ENCODE measurements around the gene P2RX7. TPM values are rescaled to one million over a fixed set of nuclear protein-coding genes. Genes with fewer than 3 reads are reported as not detected.

The P2RX7 gene
- total and polyA plus RNA-seq, 2 experiments from 2014 or later, result 0.90 to 1.7 TPM

DNA sequence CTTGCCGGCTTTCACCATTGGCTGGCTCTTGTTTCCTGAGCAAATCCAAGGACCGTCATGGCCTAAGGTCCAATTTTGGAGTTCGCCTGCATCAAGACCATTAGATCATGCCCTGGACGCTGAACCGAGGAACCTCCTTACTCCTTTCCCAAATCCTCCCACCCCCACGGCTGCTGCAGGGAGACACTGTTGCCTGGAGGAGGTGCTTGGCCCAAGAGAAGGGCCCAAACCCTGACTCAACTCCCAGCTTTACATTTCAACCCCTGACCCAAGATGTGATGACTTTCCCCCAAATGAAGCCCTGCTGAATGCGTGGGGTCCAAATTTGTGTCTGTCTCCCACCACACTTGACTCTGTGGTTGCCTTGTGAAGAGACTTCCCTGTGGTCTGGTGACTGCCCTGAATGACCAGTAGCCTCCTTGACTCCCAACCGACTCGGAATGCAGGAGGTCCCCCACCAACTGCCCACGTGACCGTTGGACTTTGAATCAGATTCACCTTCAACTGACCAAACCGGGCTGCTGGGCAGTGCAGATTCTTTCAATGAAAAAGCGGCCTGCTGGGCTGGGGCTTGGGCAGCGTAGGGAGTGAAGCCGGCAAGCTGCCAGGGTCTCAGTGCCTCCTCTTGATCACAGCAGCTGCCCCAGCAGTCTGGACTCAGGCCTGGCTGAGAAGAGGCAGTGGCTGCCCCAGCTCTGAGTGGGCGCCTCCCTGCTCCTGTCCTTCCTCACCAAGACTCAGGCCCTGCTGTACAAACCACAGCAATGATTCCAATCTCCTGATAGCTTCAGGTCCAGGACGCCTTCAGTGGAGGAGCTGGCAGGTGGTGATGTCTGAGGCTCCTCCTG lies 46.9 kb upstream of the P2RX7 start:
- no peaks in the 10 kb centered on the region for H3K9me2 ChIP-seq (replicated peaks; ENCODE audit: insufficient read depth)
- no peak overlapping the region for H2AFZ ChIP-seq
- no peak overlapping the region for H3K4me2 ChIP-seq
- WGBS (ENCODE audit: low lambda C conversion rate, missing lambda C conversion rate), result 92% methylated on average over 17 of the region's 17 CpGs
- no peak overlapping the region for H3K4me3 ChIP-seq
- no peaks in the 10 kb centered on the region for H3K27me3 ChIP-seq
- no peak for DNase-seq (ENCODE audit: low spot score)
- no peaks in the 10 kb centered on the region for H3K36me3 ChIP-seq (replicated peaks; ENCODE audit: insufficient read depth, low read depth)
- no peaks in the 10 kb centered on the region for H3K9me3 ChIP-seq (ENCODE audit: low read depth)
- H3K79me2 ChIP-seq, result no peaks in the 10 kb centered on the region
- no peaks in the 10 kb centered on the region for H4K20me1 ChIP-seq (ENCODE audit: insufficient read depth, poor library complexity, severe bottlenecking)
- H3K27ac ChIP-seq, result no peak overlapping the region
- no peaks in the 10 kb centered on the region for H3K4me1 ChIP-seq (ENCODE audit: insufficient read depth)
- TF ChIP-seq, protein P1, sequence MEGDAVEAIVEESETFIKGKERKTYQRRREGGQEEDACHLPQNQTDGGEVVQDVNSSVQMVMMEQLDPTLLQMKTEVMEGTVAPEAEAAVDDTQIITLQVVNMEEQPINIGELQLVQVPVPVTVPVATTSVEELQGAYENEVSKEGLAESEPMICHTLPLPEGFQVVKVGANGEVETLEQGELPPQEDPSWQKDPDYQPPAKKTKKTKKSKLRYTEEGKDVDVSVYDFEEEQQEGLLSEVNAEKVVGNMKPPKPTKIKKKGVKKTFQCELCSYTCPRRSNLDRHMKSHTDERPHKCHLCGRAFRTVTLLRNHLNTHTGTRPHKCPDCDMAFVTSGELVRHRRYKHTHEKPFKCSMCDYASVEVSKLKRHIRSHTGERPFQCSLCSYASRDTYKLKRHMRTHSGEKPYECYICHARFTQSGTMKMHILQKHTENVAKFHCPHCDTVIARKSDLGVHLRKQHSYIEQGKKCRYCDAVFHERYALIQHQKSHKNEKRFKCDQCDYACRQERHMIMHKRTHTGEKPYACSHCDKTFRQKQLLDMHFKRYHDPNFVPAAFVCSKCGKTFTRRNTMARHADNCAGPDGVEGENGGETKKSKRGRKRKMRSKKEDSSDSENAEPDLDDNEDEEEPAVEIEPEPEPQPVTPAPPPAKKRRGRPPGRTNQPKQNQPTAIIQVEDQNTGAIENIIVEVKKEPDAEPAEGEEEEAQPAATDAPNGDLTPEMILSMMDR (IDR thresholded peaks at IDR 0.05; ENCODE audit: poor library complexity), result no peak
- no peak for TF ChIP-seq EZH2phosphoT487 (IDR thresholded peaks at IDR 0.05; ENCODE audit: low read depth, severe bottlenecking, unreplicated experiment)
- TF ChIP-seq EZH2 (IDR thresholded peaks at IDR 0.05; ENCODE audit: borderline replicate concordance), result no peak

DNA sequence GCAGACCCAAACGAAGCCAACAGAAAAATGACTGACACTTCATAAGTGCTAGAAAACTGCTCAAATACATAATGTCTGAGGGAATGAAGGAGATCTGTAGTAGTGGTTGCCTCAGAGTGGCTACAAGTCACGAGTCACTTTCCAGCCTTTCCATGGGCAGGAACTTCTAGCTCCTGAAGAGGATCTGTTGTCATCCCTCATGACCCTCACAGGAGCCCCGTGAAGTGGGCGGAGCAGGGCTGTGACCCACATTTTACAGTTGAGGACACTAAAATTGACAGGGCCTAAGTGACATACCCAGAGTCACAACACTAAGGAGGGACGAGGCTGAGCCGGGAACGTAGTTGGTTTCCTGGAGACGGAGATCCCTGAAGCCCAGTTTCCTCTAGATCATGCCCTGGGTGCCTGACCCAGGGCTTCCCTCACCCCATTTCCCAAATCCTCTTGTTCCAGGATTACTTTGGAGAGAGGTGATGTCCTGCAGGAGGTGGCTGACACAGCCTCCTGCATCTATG lies 45.8 kb upstream of the P2RX7 start:
- Histone ChIP-seq H2AFZ (no peak overlapping the region), H3K9me2 (replicated peaks; ENCODE audit: insufficient read depth) (no peaks in the 10 kb centered on the region), H3K9me3 (ENCODE audit: low read depth) (no peaks in the 10 kb centered on the region), H3K4me3 (no peak overlapping the region), H3K4me2 (no peak overlapping the region), H3K27ac (no peak overlapping the region), H3K36me3 (replicated peaks; ENCODE audit: insufficient read depth, low read depth) (no peaks in the 10 kb centered on the region), H3K4me1 (ENCODE audit: insufficient read depth) (no peaks in the 10 kb centered on the region), H4K20me1 (ENCODE audit: insufficient read depth, poor library complexity, severe bottlenecking) (no peaks in the 10 kb centered on the region), H3K27me3 (no peaks in the 10 kb centered on the region), H3K79me2 (no peaks in the 10 kb centered on the region)
- DNase-seq (ENCODE audit: low spot score), result no peak
- WGBS (ENCODE audit: low lambda C conversion rate, missing lambda C conversion rate), result 93% methylated on average over 8 of the region's 8 CpGs
- no peak for TF ChIP-seq EZH2phosphoT487 (IDR thresholded peaks at IDR 0.05; ENCODE audit: low read depth, severe bottlenecking, unreplicated experiment)
- TF ChIP-seq, protein P1 (IDR thresholded peaks at IDR 0.05; ENCODE audit: poor library complexity), result no peak
- no peak for TF ChIP-seq EZH2 (IDR thresholded peaks at IDR 0.05; ENCODE audit: borderline replicate concordance)

DNA sequence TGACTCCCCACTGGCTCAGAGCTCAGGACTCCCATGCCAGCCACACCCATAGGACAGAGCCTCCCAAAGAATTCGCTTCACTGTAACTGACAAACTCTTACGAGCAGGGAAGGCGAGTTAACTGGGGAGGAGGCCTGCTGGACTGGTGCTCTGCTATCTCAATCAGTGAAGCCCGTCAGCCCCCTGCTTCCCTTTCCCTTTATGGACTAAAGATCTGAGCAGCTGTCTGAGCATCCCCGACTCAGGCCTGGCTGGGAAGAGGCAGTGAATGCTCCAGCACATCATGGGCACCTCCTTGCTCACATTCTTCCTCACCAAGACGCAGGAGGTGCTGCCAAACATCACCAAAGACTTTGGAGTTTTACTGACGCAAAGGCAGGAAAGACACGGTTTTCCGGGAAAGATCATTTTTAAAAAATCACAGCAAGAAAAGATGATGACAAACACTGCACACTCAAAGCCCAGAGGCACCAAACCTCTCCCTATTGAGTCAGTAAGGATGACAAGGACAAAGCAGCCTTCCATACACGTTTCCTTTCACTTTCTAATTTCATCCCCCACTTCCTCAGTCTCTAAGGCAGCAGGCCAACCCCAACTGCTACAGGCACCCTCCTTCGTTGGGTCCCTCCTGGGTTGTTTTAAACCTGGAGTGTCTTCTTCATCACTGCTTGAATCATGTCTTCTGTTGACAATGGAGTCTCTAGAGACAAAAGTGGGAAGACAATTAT lies 45.0 kb upstream of the P2RX7 start:
- H3K79me2 ChIP-seq, result no peaks in the 10 kb centered on the region
- no peaks in the 10 kb centered on the region for H3K9me2 ChIP-seq (replicated peaks; ENCODE audit: insufficient read depth)
- no peaks in the 10 kb centered on the region for H3K27me3 ChIP-seq
- no peak overlapping the region for H2AFZ ChIP-seq
- no peaks in the 10 kb centered on the region for H3K9me3 ChIP-seq (ENCODE audit: low read depth)
- TF ChIP-seq EZH2 (IDR thresholded peaks at IDR 0.05; ENCODE audit: borderline replicate concordance), result no peak
- TF ChIP-seq, protein P1 (IDR thresholded peaks at IDR 0.05; ENCODE audit: poor library complexity), result no peak
- no peak for TF ChIP-seq EZH2phosphoT487 (IDR thresholded peaks at IDR 0.05; ENCODE audit: low read depth, severe bottlenecking, unreplicated experiment)
- H4K20me1 ChIP-seq (ENCODE audit: insufficient read depth, poor library complexity, severe bottlenecking), result no peaks in the 10 kb centered on the region
- H3K27ac ChIP-seq, result no peak overlapping the region
- no peak overlapping the region for H3K4me2 ChIP-seq
- H3K36me3 ChIP-seq (replicated peaks; ENCODE audit: insufficient read depth, low read depth), result no peaks in the 10 kb centered on the region
- 68% methylated on average over 11 of the region's 11 CpGs for WGBS (ENCODE audit: low lambda C conversion rate, missing lambda C conversion rate)
- H3K4me1 ChIP-seq (ENCODE audit: insufficient read depth), result no peaks in the 10 kb centered on the region
- DNase-seq (ENCODE audit: low spot score), result no peak
- H3K4me3 ChIP-seq, result no peak overlapping the region
